Heart left ventricle (tissue), 13 donors: ENCODE data around the gene RAD54L.

Experiments used
- POLR2A ChIP-seq, 2 donors: fragments of 450-650 bp; IDR thresholded peaks; one replicate each; pipeline ENCODE4 v1.6.1; 2017; ENCODE audit warnings: antibody characterized with exemption in 2 of 2, mild to moderate bottlenecking in 2 of 2, moderate library complexity in 2 of 2
- TF ChIP-seq, protein P1 (sequence below), 12 donors: fragments of 200-600 bp; sonication (generic) in 4 of 12; IDR thresholded peaks; one replicate each; pipeline versions ENCODE4 v1.5.0 to v1.8.0; 2018 to 2022; ENCODE audit warnings: antibody characterized with exemption in 12 of 12, mild to moderate bottlenecking in 5 of 12
- donor health status: ischemic (EF 13 %, LVEDD 7.1; RV severe dilation, severe dysfunction).
- donor health status: DM: no; HTN: yes; CAD: no.
- donor health status: DM: no; HTN: no; CAD: no.
- donor health status: ischemic (EF 25% LVEDD 6.9; RV normal size, moderate dysfunction).
- donor health status: ischemic (EF 25% LVEDD 5.7; RV mildly dilated, moderate dysfunction).
- donor health status: ischemic (EF 35%, LVEDD 5.7; RV mildly dilated, moderate dysfunction).
- donor health status: nonischemic (EF 11% LVEDD 7.7; RV severe dilation, severe dysfunction).
- donor health status: DM: yes; HTN: yes; CAD: no.
- donor health status: PGD.
- donor health status: ischemic (EF 29% LVEDD 5.4; RV normal size, mild dysfunction).
- donor health status: nonischemic (EF 23%, LVEDD 6.1; RV moderate dilation, normal function).

DNA sequence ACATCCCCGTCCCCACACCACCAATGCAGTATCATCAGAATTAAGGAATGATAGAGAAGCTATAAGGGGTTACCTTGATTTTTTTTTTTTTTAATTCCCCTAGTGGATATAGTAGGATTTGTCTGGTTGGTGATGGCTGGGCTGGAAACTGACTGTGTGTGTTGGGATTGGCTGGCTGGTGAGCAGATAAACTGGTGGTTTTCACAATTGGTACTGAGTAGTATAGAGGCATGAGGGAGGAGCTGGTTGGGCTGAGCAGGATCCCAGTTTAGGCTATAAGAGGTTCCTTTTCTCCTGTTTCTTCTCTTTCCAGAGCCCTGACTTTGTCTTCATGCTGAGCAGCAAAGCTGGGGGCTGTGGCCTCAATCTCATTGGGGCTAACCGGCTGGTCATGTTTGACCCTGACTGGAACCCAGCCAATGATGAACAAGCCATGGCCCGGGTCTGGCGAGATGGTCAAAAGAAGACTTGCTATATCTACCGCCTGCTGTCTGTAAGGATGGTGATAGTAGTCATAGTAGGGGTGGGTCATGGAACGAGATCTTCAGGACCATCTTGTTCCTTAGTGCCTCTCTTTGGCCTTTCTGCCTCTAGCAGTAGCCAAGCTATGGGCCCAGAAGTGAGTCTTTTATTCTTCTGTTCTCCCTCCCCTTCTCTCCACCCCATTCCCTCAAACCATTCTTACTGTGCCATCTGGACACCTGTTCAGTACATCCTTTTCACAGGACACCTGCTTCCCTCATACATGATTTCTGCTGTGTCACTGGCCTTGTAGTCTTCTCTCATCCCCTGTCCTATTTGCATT lies 26.9 kb downstream of the RAD54L start:
- TF ChIP-seq POLR2A (IDR thresholded peaks at IDR 0.05): no peak
- TF ChIP-seq, protein P1, sequence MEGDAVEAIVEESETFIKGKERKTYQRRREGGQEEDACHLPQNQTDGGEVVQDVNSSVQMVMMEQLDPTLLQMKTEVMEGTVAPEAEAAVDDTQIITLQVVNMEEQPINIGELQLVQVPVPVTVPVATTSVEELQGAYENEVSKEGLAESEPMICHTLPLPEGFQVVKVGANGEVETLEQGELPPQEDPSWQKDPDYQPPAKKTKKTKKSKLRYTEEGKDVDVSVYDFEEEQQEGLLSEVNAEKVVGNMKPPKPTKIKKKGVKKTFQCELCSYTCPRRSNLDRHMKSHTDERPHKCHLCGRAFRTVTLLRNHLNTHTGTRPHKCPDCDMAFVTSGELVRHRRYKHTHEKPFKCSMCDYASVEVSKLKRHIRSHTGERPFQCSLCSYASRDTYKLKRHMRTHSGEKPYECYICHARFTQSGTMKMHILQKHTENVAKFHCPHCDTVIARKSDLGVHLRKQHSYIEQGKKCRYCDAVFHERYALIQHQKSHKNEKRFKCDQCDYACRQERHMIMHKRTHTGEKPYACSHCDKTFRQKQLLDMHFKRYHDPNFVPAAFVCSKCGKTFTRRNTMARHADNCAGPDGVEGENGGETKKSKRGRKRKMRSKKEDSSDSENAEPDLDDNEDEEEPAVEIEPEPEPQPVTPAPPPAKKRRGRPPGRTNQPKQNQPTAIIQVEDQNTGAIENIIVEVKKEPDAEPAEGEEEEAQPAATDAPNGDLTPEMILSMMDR (IDR thresholded peaks at IDR 0.05): no peak
